ENCODE measurements around the gene SUN1.
"Not testable (repeated sequence)": the region's sequence is repeated elsewhere in the genome, so short reads cannot be mapped to it uniquely, and the experiment has no call there.

SUN1 gene

DNA sequence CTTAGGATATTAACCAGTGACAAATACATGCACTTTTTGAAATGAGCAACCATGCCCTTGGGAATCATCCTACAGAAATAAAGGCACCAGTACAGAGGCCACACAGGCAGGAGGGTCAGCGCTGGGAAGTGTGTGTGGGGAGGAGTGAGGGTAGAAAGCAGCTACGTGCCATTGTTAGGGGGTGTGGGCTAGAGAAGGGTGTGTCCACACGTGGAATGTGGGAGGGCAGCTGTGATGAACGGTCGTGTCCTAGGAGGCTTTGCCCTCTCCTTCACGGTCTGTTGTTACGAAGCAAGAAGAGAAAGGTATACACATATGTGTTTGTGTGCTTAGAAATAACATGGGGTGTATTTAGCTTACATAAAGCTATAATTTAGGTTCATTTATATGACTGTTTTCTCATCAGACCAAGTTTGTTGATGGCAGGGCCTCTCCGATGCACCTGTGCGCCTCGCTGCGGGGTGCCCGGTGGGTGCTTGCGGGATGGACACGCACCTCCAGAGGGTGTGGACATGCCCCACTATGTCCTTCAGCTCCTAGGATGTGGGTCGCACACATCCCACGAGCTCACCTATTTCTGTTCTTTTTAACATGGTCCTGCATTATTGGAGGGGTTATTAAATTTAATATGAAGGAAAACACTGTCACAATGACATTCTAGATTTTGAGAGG lies 27.2 kb downstream of the SUN1 start:
- no peak for DNase-seq

DNA sequence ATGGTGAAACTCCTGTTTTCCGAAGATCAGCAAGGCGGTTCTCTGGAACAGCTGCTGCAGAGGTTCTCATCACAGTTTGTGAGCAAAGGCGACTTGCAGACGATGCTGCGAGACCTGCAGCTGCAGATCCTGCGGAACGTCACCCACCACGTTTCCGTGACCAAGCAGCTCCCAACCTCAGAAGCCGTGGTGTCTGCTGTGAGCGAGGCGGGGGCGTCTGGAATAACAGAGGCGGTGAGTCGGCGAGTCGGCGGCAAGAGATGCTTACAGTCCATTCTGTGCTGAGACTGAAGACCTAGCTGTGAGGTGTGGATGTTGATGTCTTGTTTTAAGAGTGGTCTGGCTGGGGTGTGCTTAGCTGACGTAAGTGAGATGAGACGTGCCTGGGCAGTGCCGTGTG lies 27.9 kb downstream of the SUN1 start:
- DNase-seq, result no peak

DNA sequence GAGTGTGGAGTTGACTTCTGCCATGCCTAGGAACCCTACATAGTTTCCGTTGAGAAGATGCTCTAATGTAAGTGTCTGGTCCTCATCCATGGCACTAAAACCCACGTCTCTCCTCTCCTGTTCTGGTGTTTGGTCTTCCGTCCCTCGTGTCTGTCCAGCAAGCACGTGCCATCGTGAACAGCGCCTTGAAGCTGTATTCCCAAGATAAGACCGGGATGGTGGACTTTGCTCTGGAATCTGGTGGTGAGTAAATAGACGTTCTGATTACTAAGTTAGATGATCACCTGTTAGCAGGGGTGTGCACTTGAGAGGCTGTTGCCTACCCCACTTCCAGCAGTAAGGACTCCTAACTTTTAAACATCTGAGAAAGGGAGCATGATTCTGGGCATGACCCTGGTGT lies 28.9 kb downstream of the SUN1 start:
- DNase-seq, result no peak

DNA sequence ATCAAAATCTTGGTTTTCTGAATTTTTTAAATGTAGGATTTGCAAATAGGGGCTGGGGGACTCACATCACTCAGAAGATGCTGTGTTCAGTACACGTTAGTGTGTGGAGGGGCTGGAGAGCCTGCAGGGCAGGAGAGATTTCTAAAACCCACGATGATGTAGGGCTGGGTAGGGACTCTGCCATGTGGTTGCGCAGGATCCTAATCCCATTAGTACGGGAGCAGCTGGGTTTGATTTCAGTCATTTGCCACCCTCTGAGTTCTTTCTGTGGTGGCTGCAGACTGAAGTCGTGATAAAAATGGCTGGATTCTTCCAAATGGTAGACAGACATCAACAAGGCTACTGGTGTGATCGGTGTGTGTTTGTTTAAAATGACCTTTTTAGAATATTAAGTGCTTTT lies 29.9 kb downstream of the SUN1 start:
- no peak for DNase-seq

DNA sequence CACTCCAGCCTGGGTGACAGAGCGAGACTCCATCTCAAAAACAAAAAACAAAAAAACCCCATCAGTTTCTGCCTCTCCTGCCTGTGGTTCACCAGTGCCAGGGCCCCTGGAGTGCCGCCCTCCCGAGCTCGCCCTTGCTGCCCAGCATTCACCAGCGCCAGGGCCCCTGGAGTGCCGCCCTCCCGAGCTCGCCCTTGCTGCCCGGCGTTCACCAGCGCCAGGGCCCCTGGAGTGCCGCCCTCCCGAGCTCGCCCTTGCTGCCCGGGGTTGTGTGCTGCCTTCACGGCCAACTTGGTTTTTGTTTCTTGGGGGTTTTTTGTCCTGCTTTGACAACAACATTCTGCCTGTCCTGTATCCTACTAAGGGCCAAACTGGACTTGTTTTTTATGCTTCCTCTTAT lies 30.8 kb downstream of the SUN1 start:
- no peak for DNase-seq

DNA sequence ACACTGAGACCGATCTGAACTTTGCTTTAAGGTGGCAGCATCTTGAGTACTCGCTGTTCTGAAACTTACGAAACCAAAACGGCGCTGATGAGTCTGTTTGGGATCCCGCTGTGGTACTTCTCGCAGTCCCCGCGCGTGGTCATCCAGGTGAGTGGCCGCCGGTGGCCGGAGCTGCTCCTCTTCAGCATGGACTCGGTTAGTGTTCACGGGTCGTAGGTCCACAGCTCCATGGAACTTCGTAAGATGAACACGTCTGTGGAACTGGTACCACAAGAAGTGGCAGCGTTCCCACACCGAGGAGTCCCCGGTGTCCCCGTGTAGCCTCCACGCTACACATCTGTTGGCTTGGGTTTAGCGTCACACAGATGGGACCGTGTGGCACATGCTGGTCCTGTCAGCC lies 33.6 kb downstream of the SUN1 start:
- DNase-seq, result no peak

DNA sequence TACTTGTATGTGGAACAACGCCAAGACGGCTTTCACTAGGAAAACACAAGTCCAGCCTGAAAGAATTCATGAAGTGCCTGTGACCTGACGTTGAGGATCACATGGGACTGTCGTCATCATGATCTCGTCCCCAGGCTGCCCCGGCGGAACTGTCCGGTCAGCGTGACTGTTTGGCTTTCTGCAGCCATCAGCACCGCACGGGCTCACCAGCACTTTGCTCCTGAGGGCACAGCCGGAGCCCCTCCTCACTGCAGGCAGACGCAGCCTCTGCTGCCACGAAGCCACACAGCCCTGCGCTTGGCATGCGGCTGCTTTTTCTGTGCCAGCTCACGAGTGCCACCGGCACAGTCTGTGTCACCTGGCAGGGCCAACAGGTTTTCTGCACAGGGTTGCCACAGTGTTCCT lies 34.7 kb downstream of the SUN1 start:
- no peak for DNase-seq

DNA sequence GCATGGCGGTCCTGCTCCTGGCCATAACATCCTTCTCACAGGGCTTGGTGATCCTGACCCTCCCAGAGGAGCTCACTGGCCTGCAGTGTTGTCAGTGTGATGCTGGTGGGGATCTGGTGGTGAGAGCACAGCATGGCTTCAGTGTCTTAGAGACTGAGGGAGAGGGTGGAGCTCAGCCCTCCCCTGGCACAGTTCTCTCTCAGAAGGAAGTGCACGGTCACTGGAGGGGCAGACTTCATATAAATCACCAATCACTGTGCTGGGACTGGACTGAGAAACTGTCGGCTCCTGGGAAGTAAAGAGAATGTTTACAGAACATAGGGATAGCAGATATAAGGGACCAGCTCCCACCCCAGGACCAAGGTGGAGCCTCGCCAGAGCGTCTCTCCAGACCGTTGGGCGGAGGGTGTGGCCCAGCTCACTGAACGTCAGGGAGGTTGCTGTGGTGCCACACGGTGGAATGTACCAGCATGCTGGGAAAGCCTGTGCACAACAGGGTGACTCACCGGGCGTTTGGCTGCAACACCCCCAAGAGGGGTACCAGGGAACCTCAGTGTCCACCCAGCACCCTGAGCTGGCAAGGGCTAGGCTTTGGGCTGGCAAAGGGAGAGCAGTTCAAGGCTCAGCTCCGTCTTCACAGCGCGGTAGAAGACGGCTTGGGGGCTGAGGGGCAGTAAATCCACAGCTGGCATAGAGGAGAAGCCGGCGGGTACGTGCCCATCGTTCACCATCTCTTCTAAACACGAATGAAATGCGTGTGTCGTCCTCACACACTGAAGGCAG lies 35.3 kb downstream of the SUN1 start:
- DNase-seq, result peak; percentile 36

DNA sequence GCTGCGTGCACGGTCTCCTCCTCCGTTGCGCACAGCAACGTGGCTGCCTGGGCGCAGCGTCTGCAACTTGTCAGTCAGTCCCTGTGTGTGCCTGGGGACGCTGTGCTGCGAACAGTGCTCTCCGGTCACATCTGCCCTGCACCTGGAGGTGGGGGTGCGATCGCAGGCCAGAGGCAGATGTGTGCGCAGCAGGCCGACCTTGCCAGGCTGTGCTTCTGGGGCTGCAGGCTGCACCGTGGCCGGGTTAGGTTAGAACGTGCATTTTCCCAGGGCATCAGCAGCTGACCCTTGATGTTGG lies 35.9 kb downstream of the SUN1 start:
- no peak for DNase-seq

DNA sequence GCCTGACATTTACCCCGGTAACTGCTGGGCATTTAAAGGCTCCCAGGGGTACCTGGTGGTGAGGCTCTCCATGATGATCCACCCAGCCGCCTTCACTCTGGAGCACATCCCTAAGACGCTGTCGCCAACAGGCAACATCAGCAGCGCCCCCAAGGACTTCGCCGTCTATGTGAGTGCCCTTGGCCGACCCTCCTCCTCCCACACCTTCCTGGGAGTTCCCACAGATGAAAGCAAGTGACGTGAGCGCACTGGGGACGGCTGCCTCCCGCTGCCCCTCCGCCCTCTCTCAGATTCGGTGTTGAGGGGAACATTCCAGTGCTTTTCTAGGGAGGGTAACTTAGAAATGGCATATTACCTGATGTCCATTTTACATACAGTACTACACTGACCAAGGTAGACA lies 37.1 kb downstream of the SUN1 start:
- DNase-seq, result no peak

DNA sequence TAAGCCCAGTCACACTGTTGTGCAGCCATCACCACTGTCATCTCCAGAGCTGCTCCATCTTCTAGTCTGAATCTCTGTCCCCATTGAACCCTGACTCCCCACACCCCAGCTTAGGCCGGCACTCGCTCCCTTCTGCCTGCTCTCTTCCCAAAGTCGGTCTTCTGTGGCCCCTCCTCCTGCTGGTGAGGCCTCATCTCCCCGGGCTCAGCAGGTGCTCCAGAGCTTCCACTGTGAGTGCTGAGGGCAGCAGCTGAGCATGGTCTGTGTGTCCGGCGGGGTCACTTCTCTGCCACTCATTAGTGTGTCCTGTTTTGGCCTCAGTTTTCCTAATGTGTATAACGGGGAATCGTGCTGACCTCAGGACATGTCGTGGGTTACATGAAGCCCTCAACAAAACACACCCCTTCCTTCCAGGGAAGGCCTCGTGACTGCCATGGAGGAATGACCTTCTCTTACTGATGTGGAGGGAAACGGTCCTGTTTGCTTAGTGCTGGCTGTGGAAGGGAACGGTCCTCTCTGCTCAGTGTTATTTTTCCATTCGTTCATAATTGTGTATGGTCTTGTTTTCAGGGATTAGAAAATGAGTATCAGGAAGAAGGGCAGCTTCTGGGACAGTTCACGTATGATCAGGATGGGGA lies 39.7 kb downstream of the SUN1 start:
- no peak for DNase-seq

DNA sequence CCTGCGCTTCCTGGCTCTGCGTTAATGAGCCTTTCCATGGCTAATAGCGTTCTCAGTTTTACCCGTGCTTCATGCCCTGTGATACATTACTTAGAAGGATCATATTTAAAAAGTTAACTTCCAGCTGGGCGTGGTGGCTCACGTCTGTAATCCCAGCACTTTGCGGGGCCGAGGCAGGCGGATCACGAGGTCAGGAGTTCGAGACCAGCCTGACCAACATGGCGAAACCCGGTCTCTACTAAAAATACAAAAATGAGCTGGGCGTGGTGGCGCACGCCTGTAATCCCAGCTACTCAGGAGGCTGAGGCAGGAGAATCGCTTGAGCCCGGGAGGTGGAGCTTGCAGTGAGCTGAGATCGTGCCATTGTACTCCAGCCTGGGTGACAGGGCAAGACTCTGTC lies 40.4 kb downstream of the SUN1 start:
- not testable (repeated sequence) for DNase-seq

DNA sequence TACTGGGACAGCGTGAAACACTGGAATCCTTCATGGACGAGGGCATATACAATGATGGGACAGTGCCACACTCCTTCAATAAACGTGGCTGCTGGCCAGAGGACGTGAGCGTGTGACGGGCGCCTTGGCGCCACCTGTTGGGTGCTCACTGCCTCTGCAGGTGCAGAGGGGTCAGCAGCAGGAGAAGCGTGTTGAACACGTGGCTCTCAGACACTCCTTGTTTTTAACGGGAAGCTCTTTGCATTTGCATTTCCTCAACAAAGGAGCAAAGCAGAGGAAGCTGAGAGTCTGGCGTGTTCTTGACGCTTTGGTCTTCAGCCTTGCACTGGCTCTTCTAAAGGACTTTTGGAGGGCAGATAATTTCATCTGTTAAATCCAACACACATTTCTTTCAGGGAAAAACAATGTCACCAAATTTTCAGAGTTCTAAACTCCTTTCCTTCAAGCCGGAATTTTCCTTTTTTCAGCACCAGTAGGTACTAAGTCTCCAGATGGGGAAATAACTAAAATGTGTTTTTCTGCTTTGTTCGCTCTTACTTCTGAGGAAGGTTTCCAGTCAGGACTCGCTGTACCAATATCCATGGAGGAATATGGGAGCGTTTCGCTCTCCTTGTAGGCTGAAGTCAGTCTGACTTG lies 41.2 kb downstream of the SUN1 start:
- DNase-seq, result peak; percentile 79

DNA sequence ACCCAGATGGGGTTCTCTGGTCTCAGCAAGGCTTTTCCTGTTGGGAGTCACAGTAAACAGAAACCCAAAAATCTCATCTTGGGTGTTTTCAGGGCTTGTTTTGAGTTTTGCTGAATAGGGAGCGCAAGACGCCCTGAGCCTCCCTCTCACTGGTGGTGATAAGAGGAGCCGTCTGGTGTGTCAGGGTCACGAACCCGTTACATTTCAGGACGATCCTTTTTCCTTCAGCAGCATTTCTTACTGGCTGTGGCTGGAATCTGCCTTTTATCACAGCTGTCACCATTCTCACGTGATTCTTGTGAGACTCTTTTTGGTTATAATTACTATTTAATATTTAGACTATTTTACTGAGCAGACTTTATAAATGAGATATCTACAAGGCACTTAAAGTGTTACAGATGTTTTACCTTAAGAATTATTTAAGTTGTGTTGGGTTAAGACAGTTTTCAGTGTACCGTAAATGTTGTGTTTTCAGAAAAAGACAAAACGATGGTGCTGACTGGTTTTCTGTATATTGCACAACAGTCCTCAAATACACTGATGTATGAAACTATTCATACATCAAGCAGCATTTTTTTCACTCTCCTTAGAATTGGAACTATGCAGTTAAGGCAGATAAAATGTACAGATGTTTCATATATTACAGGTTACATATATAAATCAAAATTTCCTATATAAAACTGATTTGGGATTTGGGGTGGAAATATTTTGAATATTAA lies 41.9 kb downstream of the SUN1 start:
- no peak for DNase-seq

DNA sequence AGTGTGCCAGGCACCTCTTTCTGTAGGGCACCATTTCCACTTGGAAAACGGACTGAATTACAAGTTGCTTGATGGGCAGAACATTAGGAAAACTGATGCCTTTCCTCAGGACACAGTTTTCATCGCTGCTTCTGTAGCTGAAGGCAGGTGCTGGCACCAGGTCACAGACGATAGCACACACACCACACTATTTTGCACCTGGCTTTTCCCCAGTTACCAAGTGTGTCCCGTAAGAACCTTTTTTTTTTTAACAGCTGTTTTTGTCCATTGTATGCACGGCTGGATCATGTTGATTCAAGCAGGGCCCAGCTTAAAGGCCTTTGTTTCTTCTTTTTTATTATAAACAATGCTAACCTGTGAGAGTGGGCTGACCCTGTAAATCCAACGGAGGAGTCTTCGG lies 42.8 kb downstream of the SUN1 start:
- no peak for DNase-seq

DNA sequence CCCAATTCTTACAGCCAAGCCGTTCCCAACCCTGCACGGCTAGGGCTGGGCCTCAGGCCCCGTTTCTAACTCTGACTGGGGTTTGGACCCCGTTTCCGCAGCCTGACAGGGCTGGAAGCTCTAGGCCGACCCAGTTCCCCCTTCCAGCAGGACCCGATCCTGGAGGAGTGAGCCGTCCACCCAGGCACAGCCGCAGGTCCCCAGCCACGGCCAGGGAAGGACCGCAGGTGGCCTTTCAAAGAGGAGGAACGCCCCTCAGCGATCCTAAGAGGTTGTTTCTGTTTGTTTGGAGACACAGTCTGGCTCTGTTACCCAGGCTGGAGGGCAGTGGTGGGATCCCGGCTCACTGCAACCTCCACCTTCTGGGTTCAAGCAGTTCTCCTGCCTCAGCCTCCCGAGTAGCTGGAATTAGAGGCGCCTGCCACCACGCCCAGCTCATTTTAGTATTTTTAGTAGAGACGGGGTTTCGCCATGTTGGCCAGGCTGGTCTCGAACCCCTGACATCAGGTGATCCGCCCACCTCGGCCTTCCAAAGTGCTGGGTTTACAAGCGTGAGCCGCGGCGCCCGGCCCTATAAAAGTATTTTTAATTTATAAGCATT lies 43.3 kb downstream of the SUN1 start:
- no peak for DNase-seq

DNA sequence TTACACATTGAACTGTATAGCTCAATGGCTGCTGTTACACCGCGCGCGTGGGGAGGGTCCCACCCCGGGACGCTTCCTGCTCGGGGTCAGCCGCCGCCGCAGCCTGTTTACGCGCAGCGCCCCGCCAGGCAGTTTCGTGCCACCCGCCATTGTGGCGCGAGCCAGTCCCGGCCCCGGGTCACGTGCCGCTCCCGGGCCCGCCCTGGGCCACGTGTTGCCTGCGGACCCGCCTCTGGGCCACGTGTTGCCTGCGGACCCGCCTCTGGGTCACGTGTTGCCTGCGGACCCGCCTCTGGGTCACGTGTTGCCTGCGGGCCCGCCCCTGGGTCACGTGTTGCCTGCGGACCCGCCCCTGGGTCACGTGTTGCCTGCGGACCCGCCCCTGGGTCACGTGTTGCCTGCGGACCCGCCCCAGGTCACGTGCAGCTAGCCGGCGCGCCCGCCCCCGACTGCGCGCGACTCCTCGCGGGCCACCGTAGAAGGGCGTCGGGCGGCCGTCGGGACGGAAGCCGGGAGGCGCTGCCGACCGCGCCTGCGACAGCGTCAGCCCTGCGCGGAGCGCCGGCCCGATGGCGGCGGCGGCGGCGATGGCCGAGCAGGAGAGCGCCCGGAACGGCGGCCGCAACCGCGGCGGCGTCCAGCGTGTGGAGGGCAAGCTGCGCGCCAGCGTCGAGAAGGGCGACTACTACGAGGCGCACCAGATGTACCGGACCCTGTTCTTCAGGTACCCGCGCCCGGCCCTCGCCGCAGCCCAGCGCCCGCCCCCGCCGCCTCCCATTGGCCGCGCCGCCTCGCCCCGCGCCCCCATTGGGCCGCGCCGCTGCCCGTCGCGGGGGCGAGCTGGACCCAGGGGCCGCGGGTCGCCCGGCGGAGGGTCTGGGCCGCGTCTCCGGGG lies 44.0 kb downstream of the SUN1 start, which contains the start of gene GET4:
TSS of gene GET4 (plus strand) at position 478 of the 895 bp plus-strand sequence. CDS start at position 570, 92 bp downstream.
- DNase-seq, result peak; percentile 96

DNA sequence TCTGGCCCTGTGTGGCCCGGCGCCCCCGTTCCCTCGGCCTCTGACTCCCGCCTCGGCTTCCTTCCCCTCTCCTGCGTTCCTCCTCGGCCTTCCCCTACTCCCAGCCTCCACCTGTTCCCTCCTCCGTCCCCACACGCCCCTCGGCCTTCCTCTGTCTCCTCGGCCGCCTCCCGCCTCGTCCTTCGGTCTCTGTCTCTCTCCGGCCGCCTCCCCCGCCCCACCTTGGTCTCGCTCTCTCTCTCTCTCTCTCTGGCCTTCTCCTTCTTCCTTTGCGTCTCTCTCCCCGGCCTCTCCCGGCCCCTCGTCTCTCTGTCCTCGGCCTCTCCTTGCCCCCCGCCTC lies 44.7 kb downstream of the SUN1 start:
- no peak for DNase-seq

DNA sequence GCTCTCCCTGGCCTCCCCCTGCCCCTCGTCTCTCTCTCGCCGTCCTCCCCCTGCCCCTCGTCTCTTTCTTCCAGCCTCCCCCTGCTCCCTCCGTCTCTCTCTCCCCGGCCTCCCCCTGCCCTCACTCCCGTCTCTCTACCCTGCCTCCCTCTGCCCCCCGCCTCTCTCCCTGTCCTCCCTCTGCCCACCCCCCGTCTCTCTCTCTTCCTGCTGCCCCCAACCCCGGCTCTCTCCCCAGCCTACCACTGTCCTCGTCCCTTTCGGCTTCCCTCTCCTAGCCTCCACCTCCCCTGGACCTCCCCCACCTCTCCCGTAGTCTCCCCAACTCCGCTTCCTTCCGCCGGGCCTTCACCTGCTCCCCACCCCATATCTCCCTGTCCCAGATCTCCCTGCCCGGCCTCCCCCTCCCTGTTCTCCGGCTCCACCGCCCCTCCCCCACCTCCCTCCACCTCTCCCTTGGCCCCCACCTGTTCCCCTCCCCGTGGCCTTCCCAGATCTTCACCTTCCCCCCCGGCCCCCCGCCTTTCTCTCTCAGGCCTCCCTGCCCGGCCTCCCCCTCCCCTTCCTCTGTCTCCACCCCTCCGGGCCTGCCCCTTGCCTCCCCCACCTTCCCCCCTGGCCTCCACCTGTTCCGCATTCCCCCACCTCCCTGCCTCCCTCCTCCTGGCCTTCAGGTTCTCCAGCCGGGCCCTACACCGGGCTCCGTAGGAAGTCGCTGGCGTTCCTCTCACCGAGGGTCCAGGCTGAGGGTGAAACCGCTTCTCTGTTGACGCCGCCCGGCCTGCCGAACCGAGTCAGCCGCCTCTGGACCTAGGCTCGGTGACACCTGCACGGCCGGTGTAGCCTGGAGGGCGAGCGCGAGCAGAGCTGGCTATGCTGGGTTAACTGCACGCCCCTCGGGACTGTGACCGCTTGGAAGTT lies 45.3 kb downstream of the SUN1 start:
- no peak for DNase-seq

DNA sequence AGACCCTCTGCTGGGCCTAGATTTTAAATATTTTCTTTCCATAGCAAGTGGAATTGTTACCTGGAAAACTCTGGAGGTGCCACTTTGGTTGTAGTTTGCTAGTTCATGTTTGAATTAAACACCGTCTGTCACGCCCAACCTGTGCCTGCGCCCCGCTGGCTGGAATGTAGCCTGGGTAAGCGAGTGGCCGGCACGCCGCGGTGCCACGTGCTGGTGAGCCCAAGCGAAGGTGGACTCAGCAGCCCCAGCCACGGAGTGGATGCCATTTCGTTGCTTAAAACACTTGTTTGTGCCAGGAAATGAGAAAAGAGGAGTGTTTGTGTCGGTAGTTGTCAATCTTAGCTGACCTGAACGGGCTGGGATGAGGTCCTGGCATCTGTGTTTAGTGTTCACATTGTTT lies 46.8 kb downstream of the SUN1 start:
- no peak for DNase-seq

DNA sequence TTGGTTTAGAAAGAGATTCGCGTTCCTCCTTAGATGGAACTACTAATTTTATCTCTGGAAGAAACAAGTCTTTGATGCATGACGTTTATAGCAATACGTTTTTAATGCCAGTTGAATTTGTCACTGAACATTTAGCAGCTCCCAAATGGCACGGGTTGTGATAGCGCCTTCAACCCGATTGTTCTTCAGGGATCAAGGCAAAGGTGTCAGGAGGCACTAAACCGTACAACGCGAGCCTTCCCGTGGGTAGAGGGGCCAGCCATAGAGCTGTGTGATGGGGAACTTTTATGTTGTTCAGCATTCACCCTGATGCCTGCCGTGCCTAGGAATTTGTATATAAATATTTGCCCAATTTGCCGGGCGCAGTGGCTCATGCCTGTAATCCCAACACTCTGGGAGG lies 47.4 kb downstream of the SUN1 start:
- DNase-seq, result no peak

Data from fibroblast of skin of right biceps (primary cell).